LNCAP (cell line): ENCODE measurements around the gene ZBTB20.

Experiments used
- CTCF ChIP-seq: fragments of 450-650 bp; IDR thresholded peaks from 2 replicates; pipeline ENCODE4 v1.5.1; 2017; ENCODE audit warnings: mild to moderate bottlenecking

The ZBTB20 gene

GRCh38 chr3:114376516-114377185 is 770.4 kb downstream of the ZBTB20 start:
- TF ChIP-seq CTCF: no peak

DNA sequence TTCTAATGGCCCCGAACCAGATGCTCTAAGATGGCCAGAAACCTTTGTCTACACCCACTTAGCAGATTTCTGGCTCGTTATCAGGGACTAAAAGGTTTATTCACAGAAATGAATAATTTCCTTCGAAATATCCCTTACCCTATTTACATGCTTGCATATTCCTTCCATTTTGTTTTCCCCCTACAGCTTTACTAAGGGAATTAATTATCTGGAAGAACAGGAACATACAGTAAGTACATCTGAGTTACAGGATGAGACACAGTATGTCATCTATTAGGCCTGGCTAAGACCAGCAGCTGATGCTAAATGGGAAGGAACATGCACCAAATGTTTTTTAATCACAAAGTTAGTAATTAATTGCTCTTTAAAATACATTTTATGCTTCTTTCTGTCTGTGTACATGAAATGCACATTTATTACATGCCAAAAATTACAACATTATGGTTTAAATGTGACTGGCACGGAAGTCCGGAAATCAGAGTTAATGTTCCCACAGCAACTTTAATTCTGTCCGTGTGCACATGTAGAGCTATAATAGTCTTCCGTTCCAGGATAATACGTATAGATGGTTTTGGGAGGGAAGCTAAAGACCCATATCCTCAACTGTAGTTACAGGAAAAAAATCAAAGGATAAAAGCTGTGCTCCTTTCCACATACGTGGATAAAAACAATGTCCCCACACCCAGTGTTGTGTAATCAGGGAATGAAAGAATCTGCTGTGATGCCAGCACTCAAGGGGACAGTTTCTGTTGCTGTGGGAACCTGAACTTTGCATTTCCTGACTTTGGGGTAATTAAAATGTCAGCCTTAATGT is 771.3 kb downstream of the ZBTB20 start:
- TF ChIP-seq CTCF: no peak

DNA sequence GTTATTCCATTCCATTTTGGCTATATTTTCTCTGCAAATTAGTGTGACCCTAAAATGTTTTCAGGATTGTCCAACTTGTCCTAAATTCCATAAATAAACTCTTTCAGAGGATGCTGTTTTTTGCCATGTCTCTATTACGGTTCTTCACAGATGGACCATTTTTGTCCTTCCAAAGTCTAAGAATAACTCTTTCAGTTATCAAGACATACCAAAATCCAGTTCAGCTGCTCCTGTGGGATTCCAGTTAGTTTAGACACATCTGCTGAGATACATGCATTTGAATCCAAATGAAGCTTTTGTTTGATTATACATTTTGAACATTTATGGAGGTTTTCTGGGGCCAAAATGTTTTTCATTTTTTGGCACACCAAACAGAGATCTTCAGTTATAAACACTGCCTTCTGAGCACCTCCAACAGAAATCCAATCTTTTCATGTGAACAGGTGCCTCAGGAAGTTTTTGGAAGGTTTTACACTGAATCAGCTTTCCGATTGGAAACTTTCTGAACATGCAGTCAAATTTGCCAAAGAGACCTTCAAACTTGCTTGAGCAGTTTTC is 772.6 kb downstream of the ZBTB20 start:
- TF ChIP-seq CTCF: no peak

- TF ChIP-seq CTCF: peak; percentile 13; the same call in 1 of the 2 replicates
These were observed 776.4 kb downstream of the ZBTB20 start for GRCh38 chr3:114370537-114371174.

- no peak for TF ChIP-seq CTCF
These were observed 781.2 kb downstream of the ZBTB20 start for GRCh38 chr3:114365909-114366308.

- no peak for TF ChIP-seq CTCF
These were observed 782.1 kb downstream of the ZBTB20 start for GRCh38 chr3:114364806-114365654.
